Epithelial cell of umbilical artery (primary cell): ENCODE data around the gene FAM200C. TPM values are rescaled to one million over a fixed set of nuclear protein-coding genes. Genes with fewer than 3 reads are reported as not detected.

Source experiments
- total RNA-seq: library from RNA; depleted of rRNA; stranded (reverse); fragments of >200 nt; gene quantifications from 2 replicates; pipeline ENCODE4 v1.2.3, GENCODE V29; 2014

The FAM200C gene
- 2.6 and 6.5 TPM in 2 replicates for total RNA-seq

DNA sequence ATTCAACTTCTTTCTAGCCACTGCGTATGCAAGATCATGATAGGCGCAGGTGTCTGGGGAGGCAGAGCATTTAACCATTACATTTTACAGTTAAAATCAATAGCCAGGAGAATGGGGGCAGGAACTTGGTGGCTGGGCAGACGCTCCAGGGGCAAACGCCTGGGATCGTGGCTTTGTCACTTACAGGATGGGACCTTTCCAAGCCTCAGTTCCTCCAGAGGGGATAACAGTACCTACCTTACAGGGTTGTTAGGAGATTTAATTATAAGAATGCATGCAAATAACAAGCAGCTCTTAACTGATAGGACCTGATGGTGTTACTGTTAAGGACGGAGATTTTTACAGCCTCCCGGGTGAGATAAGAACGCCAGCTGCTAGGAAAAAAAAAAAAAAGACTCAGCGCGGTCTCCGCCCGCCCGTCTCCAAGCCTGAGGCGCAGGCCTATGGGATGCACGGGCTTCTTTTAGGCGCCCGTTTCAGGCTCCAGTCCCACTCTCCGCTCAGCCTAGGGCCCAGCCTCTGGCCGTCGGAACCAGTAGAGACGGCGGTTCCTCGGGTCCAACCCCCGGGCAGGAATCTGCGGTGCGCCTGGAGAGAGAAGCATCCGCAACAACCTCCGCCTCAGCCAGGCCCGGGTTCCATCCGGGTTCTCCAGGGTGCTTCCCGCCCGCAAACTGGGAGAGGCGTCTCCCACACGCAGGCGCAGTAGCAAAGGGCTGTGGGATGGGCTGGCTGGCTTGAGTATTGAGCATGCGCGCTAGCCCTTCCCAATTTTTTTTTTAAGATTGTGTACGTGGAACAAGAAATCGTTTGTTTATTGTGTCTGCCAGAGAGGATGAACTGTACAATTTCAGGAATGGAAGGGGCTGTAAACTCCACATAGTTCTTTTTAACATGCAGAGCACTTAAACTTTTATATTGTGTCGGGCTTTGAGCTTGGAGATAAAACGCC lies at the start of gene FAM200C:
TSS of gene FAM200C (minus strand) at position 653 of the 952 bp plus-strand sequence. CDS start 4,564 bp downstream, outside the sequence.

DNA sequence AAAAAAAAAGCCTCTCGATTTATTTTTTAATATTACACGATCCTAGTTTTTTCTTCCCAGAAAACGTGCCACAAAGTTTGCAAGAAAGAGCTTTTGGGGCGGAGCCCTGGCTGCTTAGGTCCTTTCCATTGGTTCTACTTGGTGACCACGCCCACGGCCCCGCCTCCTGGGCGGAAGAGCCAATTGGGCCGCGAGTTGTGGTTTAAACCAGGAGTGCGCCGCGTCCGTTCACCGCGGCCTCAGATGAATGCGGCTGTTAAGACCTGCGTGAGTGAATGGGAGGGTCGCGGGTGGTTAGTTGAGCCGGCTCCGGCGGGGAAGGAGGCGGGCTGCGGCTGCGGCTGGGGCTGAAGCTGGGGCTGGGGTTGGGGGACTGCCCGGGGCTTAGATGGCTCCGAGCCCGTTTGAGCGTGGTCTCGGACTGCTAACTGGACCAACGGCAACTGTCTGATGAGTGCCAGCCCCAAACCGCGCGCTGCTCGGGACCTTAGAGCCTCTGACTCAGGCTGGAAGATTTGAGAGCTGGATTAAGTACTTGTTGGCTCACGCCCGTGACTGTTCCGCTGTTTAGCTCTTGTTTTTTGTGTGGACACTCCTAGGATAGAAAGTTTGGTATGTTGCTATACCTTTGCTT lies 21.9 kb upstream of the FAM200C start, which contains the start of gene PTTG1:
TSS of gene PTTG1 (plus strand) at position 231 of the 634 bp plus-strand sequence. CDS start 458 bp downstream, outside the sequence.

DNA sequence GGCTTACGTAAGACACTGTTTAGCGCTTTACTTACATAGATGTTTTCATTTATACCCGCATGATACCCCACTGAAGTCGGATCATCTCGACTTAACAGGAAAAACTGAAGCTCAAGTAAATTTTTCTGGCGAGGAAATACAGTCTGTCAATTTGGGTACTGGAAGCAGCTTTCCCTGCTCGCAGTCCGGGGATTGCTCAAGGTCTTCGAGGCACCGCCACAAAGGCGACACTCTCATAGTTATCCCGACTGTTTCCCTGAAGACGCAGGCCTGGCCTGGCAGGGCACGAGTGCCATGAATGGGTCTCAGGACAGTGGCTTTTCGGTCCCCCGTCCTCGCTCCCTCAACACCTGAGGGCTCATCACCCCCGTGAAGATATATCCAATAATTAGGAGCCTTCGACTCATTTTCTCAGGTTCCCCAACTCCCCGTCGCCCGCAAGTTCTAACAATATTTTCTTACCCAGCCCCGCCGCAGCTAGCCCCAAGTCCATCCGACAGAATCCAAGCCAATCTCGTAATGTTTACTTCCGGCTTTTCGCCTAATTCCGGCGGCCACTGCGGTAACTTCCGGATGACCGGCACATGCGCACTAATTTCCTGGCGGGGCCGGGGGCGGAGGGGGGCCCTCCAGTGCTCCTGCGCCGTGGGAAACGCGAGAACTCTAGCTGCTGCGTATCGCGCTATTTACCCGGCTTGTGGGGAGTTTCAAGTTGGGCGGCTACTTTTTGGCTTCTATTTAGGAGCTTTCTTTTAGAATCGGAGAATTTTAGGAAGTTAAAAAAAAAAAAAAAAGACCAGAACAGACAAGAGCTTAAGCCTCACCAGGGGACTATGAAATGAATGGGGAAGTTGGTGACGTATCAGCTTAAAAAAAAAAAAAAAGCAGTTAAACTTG lies 19.0 kb upstream of the FAM200C start, which contains the start of gene SLU7:
TSS of gene SLU7 (minus strand) at position 521 of the 897 bp plus-strand sequence. CDS start 3,787 bp downstream, outside the sequence.

DNA sequence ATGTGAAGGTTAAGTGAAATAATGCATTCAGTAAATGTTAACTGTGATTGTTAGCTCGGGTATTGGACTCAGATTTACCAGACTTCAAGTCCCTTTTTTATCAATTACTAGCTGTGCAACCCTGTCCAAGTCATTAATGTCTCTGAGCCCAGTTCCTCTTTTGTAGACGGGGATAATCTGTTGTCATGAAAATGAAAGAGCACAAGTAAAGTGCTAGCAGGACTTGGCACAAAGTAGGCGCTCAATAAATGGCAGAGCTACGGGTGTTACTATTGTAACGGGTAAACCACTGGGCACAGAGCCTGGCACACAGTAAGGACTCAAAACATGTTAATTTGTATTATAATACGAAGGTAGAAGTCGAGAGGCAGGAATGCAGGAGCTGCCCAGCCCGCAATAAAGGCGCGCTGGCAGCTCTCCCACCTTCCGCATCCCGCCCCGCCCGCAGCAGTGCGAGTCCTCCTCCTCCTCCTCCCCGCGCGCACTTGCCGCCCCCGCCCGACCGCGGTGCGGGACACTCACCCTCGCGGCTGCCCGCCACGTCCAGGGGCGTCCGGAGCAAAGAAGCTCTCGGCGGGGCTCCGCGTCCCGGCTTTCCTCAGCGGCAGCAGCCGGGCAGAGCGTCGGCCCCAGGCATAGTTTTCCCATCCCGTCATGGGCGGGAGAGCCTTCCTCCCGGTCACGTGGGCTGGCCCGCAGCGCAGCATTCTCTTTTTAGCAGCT lies 29.7 kb downstream of the FAM200C start, which contains the start of gene C1QTNF2:
TSS of gene C1QTNF2 (minus strand) at position 637 of the 723 bp plus-strand sequence. CDS start 15,615 bp downstream, outside the sequence.

Other genes starting within 250 kb of the FAM200C start
- gene FABP6, start 170.5 kb downstream of the FAM200C start, total RNA-seq = not detected in 2 replicates
- 4.4 and 6.2 TPM in 2 replicates for gene CCNJL, start 87.5 kb downstream of the FAM200C start, total RNA-seq
- gene C1QTNF2, start 29.4 kb downstream of the FAM200C start, total RNA-seq = 0.15 TPM in 1 of 2 replicates, not detected in the other
- 73.1 and 102 TPM in 2 replicates for gene SLU7, start 19.0 kb upstream of the FAM200C start, total RNA-seq
- gene PTTG1, start 21.8 kb upstream of the FAM200C start, total RNA-seq = 212 and 327 TPM in 2 replicates